CD4-positive, alpha-beta T cell (primary cell): Measurements from ENCODE around the gene COL5A1. TPM values are rescaled to one million over a fixed set of nuclear protein-coding genes. Genes with fewer than 3 reads are reported as not detected.

ENCODE experiments used
- ATAC-seq: fragments of 200-7000 bp; cut with Tn5 transposase; one replicate; pipeline ENCODE4 v1.10.0; 2022; ENCODE audit warnings: mild to moderate bottlenecking; ENCODE audit not compliant: poor library complexity
- CTCF ChIA-PET: fragments of 350-600 bp; sonication (Branson Sonifier 250); formaldehyde crosslinking; loops from one replicate; lab custom pipeline; 2021; ENCODE audit warnings: antibody characterized with exemption, inconsistent platforms; lab: Charles Lee
- POLR2A ChIA-PET: fragments of 350-600 bp; sonication (Branson Sonifier 250); formaldehyde crosslinking; loops from one replicate; lab custom pipeline; 2021; ENCODE audit warnings: antibody characterized with exemption, inconsistent platforms; lab: Charles Lee
- DNase-seq, 14 experiments: peaks; one replicate each; pipeline ENCODE4 v3.0.0-alpha.2; 2013 to 2020; ENCODE audit warnings: mixed read lengths in 2 of 14
- H3K27ac ChIP-seq, 2 donors: one replicate each; pipeline versions ENCODE4 v1.5.1 to v1.7.0; 2013; ENCODE audit warnings: low read length in 2 of 2, low read depth in 1 of 2, mild to moderate bottlenecking in 1 of 2
- H3K27me3 ChIP-seq, 2 experiments: 1 replicate in 1 of 2; 2 replicates in 1 of 2; pipeline versions ENCODE4 v1.6.1 to v1.7.0; 2013; ENCODE audit warnings: low read length in 2 of 2, control low read depth in 1 of 2, mild to moderate bottlenecking in 1 of 2, moderate library complexity in 1 of 2; ENCODE audit not compliant: insufficient read depth in 2 of 2, control insufficient read depth in 1 of 2
- H3K36me3 ChIP-seq: one replicate; pipeline ENCODE4 v1.6.1; 2013; ENCODE audit warnings: low read length, control low read depth; ENCODE audit not compliant: insufficient read depth
- H3K4me1 ChIP-seq: one replicate; pipeline ENCODE4 v1.6.1; 2013; ENCODE audit warnings: low read length, control low read depth; ENCODE audit not compliant: insufficient read depth
- H3K4me3 ChIP-seq: one replicate; pipeline ENCODE4 v1.5.1; 2013; ENCODE audit warnings: mild to moderate bottlenecking, low read length, moderate library complexity
- H3K9me3 ChIP-seq, 2 experiments: 1 replicate in 1 of 2; 2 replicates in 1 of 2; pipeline versions ENCODE4 v1.6.1 to v1.7.0; 2013; ENCODE audit warnings: low read length in 2 of 2, mild to moderate bottlenecking in 2 of 2, control low read depth in 1 of 2, moderate library complexity in 1 of 2; ENCODE audit not compliant: control insufficient read depth in 1 of 2, insufficient read depth in 1 of 2
- H3K27ac Mint-ChIP-seq: one replicate; pipeline ENCODE4 v1.8.0; 2020; ENCODE audit warnings: mixed read lengths
- H3K27me3 Mint-ChIP-seq: one replicate; pipeline ENCODE4 v1.8.0; 2021; ENCODE audit warnings: mixed read lengths
- H3K36me3 Mint-ChIP-seq: one replicate; pipeline ENCODE4 v1.8.0; 2021; ENCODE audit warnings: low read depth, mixed read lengths
- H3K4me1 Mint-ChIP-seq: one replicate; pipeline ENCODE4 v1.8.0; 2021; ENCODE audit warnings: low read depth, mixed read lengths
- H3K4me3 Mint-ChIP-seq: one replicate; pipeline ENCODE4 v1.8.0; 2020; ENCODE audit warnings: mild to moderate bottlenecking, mixed read lengths
- H3K9me3 Mint-ChIP-seq: one replicate; pipeline ENCODE4 v1.8.0; 2020; ENCODE audit warnings: mixed read lengths
- CTCF ChIP-seq: fragments of 200-600 bp; IDR thresholded peaks from one replicate; pipeline ENCODE4 v1.8.0; 2022; ENCODE audit warnings: antibody characterized with exemption, mild to moderate bottlenecking
- intact Hi-C, 2 experiments: fragments of 100-400 bp; cut with DNase I in 1 of 2; cut with micrococcal nuclease in 1 of 2; formaldehyde crosslinking; loops; one replicate each; pipeline versions ENCODE4 v1.15.1 to v1.9.0; 2023 to 2025; cut with DNase I, micrococcal nuclease
- total RNA-seq, 174 experiments: library from RNA in 2 of 174; stranded (reverse) in 2 of 174; gene quantifications; one replicate each; pipeline ENCODE4 v1.2.3 and lab custom pipeline; 2021 to 2026

Gene COL5A1
- total RNA-seq, 2 experiments from 2014 or later, result 0.41 to 0.50 TPM

- Histone ChIP-seq H3K36me3 (no peaks in the 10 kb centered on the region), H3K9me3 (peaks cover 0 to 25% of the 10 kb centered on the region in 2 experiments), H3K27me3 (peaks cover 0 to 7% of the 10 kb centered on the region in 2 experiments), H3K4me1 (no peaks in the 10 kb centered on the region), H3K27ac (no peak overlapping the region), H3K4me3 (no peak overlapping the region)
- H3K27me3 Mint-ChIP-seq, result peaks cover 11% of the 10 kb centered on the region
- no peaks in the 10 kb centered on the region for H3K9me3 Mint-ChIP-seq
- H3K4me1 Mint-ChIP-seq, result no peaks in the 10 kb centered on the region
- DNase-seq (no peak), ATAC-seq (no peak)
- ChIA-PET POLR2A (no interaction called here), CTCF (no interaction called here)
- no peaks in the 10 kb centered on the region for H3K36me3 Mint-ChIP-seq
- intact Hi-C loops, result no loop called here
- no peak for TF ChIP-seq CTCF
- H3K4me3 Mint-ChIP-seq, result no peak overlapping the region
- no peak overlapping the region for H3K27ac Mint-ChIP-seq
These were observed 86.6 kb downstream of the COL5A1 start for GRCh38 chr9:134728021-134728795.

DNA sequence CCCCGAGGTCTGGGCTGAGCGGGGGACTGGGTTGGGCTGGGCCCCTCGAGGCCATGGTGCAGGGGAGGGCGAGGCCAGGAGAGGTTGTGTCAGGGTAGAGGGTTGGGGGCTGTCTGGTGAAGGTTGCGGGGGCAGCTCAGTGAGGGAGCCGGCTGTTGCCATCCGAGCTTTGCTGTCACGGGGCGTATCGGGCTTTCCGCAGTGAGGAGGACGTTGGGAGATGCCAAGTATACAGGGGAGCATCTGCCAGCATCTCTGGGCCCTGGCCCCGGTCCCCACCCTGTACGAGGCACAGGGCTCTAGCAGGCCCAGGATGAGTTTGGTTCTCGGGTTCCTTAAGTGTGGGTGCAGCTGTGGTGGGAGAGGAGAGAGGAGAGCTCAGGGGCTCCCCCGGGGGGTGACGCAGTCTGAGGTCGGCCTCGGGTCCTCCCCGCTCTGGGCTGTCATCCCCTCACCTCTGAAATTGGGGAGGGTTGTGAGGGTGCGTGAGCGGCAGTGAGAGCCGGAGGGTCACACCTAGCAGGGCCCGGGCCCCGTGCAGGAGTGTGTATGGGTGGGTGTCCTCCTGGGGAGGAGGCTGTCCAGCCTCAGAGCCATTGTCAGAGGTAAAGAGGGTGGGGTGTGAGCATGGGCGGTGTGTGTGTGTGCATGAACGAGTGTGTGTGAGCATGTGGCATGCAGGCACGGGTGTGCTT, 87.3 kb downstream of the COL5A1 start:
- POLR2A ChIA-PET, result no interaction called here
- H3K4me1 ChIP-seq, result no peaks in the 10 kb centered on the region
- peaks cover 0 to 25% of the 10 kb centered on the region in 2 experiments for H3K9me3 ChIP-seq
- Mint-ChIP-seq H3K27ac (no peak overlapping the region), H3K36me3 (no peaks in the 10 kb centered on the region), H3K4me3 (no peak overlapping the region), H3K4me1 (no peaks in the 10 kb centered on the region), H3K9me3 (no peaks in the 10 kb centered on the region), H3K27me3 (peaks cover 10% of the 10 kb centered on the region)
- CTCF ChIA-PET, result no interaction called here
- DNase-seq (no peak), ATAC-seq (no peak)
- H3K36me3 ChIP-seq, result no peaks in the 10 kb centered on the region
- intact Hi-C loops, result no loop called here
- H3K4me3 ChIP-seq, result no peak overlapping the region
- no peak for TF ChIP-seq CTCF
- no peak overlapping the region for H3K27ac ChIP-seq
- peaks cover 0 to 4% of the 10 kb centered on the region in 2 experiments for H3K27me3 ChIP-seq

DNA sequence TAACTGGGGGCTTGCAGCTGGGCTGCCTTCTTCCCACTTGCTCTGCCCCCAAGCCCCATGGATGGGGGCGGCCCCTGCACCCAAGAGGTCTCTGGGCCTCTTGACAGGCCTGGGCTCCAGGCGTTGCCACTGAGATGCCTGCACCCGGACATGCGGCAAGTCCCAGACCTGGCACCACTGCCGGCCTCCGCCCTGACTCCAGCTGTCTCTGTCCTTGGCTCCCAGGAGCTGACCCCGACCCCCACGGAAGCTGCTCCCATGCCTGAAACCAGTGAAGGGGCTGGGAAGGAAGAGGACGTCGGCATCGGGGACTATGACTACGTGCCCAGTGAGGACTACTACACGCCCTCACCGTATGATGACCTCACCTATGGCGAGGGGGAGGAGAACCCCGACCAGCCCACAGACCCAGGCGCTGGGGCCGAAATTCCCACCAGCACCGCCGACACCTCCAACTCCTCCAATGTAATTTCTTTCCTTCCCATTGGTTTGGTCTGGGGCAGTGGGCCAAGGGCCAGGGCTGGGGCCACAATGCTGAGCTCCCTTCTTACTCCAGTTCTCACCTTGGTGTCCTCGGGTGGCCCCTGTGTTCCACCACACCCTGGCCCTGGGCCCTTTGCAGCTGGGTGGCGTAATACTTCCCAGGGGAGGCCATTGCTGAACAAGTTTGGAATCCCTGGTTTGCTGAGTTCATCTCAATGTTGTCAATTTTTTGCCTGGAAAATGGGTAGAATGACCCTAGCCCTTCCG, 88.6 kb downstream of the COL5A1 start:
- Mint-ChIP-seq H3K27me3 (peaks cover 6% of the 10 kb centered on the region), H3K27ac (no peak overlapping the region), H3K4me1 (no peaks in the 10 kb centered on the region), H3K36me3 (no peaks in the 10 kb centered on the region), H3K9me3 (no peaks in the 10 kb centered on the region), H3K4me3 (no peak overlapping the region)
- DNase-seq, result no peak
- Histone ChIP-seq H3K36me3 (no peaks in the 10 kb centered on the region), H3K27ac (no peak overlapping the region), H3K4me3 (no peak overlapping the region), H3K27me3 (peaks cover 0 to 2% of the 10 kb centered on the region in 2 experiments), H3K9me3 (peaks cover 0 to 25% of the 10 kb centered on the region in 2 experiments), H3K4me1 (no peaks in the 10 kb centered on the region)
- CTCF ChIA-PET, result no interaction called here
- intact Hi-C loops, result no loop called here
- TF ChIP-seq CTCF, result no peak
- POLR2A ChIA-PET, result no interaction called here
- ATAC-seq, result no peak
